Measurements from ENCODE around the gene ZNF846.
"Not testable (repeated sequence)": the region's sequence is repeated elsewhere in the genome, so short reads cannot be mapped to it uniquely, and the experiment has no call there.

ZNF846 gene

DNA sequence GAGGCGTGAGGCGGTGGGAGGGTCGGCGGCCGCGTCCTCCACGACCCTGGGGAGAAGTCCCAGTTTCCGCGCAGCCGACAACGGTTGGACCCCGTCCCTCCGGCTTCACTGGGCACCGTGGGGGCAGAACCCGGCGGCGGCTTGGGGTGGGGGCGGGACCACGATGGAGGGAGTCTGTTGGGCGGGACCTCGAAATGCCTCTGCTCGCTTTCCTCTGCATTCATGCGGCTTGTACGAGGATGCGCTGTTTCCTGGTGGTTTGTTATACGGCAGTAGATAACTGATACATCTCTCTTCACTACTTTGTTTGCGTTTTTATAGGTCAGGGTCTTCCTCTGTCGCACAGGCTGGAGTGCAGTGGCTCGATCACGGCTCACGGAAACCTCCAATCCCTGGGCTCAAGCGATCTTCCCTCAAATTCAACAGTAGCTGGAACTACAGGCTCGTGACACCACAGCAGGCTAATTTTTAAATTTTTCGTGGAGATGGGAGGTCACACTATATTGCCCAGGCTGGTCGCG is 24.6 kb upstream of the ZNF846 start:
- H3K36me3 ChIP-seq (ENCODE audit: control insufficient read depth in 5 of 5, insufficient read depth in 5 of 5, low read length in 5 of 5) = no peaks in the 10 kb centered on the region
- peak overlapping the region; percentile 29 to 83 (median 78) for H3K4me3 ChIP-seq (ENCODE audit: low read depth in 1 of 5, low read length in 5 of 5)
- H3K9me3 ChIP-seq (ENCODE audit: control insufficient read depth in 5 of 5, low read length in 5 of 5) = no peaks in the 10 kb centered on the region
- H3K27ac ChIP-seq (ENCODE audit: low read depth, low read length) = peak overlapping the region; percentile 74
- no peaks in the 10 kb centered on the region for H3K27me3 ChIP-seq (ENCODE audit: control insufficient read depth in 5 of 5, insufficient read depth in 4 of 5, low read length in 5 of 5)
- H3K4me1 ChIP-seq (ENCODE audit: control insufficient read depth in 5 of 5, insufficient read depth in 5 of 5, low read length in 5 of 5) = peaks cover 0 to 15% (median 5%) of the 10 kb centered on the region in 5 donors
- peak overlapping the region in 3 of 5 donors; percentile 70 to 76 (median 71) for H3K9ac ChIP-seq (ENCODE audit: low read length in 5 of 5)

DNA sequence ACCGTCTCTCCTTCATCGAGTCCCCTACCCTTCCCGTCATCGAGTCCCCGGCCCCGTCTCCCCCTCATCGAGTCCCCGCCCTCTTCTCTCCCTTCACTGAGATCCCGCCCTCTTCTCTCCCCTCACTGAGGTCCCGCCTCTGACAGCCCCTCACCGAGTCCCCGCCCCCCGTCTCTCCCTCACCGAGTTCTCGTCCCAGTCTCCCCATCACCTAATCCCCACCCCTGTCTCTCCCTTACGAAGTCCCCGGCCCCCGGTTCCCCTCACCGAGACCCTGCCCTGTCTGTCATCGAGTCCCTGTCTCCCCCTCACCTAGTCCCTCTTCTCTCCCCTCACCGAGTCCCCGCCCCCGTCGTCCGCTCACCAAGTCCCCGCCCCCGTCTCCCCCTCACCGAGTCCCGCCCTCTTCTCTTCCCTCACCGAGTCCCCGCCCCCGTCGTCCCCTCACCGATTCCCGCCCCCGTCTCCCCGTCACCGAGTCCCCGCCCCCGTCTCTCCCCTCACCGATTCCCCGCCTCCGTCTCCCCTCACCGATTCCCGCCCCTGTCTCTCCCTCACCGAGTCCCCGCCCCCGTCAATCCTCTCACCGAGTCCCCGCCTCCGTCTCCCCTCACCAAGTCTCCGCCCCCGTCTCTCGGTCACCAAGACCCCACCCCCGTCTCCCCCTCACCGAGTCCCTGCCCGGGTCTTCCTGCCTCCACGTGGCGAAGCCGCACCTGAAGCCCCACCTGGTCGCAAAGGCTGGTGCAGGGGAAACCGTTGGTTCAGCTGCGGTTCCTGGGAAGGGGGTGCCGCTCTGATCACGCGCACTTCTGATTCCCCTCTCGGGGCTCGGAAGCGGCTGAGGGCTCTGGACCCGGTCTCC is 23.9 kb upstream of the ZNF846 start:
- H3K9ac ChIP-seq (ENCODE audit: low read length in 5 of 5) = peak overlapping the region in 3 of 5 donors; percentile 70 to 76 (median 71)
- H3K4me1 ChIP-seq (ENCODE audit: control insufficient read depth in 5 of 5, insufficient read depth in 5 of 5, low read length in 5 of 5) = peaks cover 0 to 15% (median 5%) of the 10 kb centered on the region in 5 donors
- no peaks in the 10 kb centered on the region for H3K36me3 ChIP-seq (ENCODE audit: control insufficient read depth in 5 of 5, insufficient read depth in 5 of 5, low read length in 5 of 5)
- no peaks in the 10 kb centered on the region for H3K27me3 ChIP-seq (ENCODE audit: control insufficient read depth in 5 of 5, insufficient read depth in 4 of 5, low read length in 5 of 5)
- H3K4me3 ChIP-seq (ENCODE audit: low read depth in 1 of 5, low read length in 5 of 5) = peak overlapping the region; percentile 66 to 83 (median 78)
- no peaks in the 10 kb centered on the region for H3K9me3 ChIP-seq (ENCODE audit: control insufficient read depth in 5 of 5, low read length in 5 of 5)
- peak overlapping the region; percentile 74 for H3K27ac ChIP-seq (ENCODE audit: low read depth, low read length)

DNA sequence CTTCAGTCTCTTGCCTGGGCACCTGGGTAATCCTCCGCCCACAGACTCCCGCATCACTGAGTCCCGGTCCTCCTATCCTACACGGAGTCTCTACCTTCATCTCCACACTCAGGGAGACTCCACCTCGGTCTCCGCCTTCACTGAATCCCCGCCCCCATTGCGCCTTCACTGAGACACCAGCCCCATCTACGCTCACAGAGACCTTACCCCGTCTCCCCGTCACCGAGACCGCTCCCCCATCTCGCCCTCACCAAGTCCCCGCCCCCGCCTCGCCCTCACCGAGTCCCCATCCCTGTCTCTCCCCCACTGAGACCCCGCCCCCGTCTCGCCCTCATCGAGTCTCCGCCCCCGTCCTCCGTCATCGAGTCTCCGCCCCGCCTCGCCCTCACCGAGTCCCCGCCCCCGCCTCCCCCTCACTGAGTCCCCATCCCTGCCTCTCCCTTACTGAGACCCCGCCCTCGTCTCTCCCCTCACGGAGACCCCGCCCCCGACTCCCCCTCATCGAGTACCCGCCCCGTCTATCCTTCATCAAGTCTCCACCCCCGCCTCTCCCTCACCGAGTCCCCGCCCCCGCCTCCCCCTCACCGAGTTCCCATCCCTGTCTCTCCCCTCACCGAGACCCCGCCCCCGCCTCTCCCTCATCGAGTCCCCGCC is 23.1 kb upstream of the ZNF846 start:
- Histone ChIP-seq H3K27me3 (ENCODE audit: control insufficient read depth in 5 of 5, insufficient read depth in 4 of 5, low read length in 5 of 5) (no peaks in the 10 kb centered on the region), H3K4me3 (ENCODE audit: low read depth in 1 of 5, low read length in 5 of 5) (peak overlapping the region; percentile 64 to 78 (median 75)), H3K9ac (ENCODE audit: low read length in 5 of 5) (no peak overlapping the region), H3K4me1 (ENCODE audit: control insufficient read depth in 5 of 5, insufficient read depth in 5 of 5, low read length in 5 of 5) (peaks cover 0 to 17% (median 5%) of the 10 kb centered on the region in 5 donors), H3K9me3 (ENCODE audit: control insufficient read depth in 5 of 5, low read length in 5 of 5) (no peaks in the 10 kb centered on the region), H3K36me3 (ENCODE audit: control insufficient read depth in 5 of 5, insufficient read depth in 5 of 5, low read length in 5 of 5) (no peaks in the 10 kb centered on the region), H3K27ac (ENCODE audit: low read depth, low read length) (peak overlapping the region; percentile 60)

DNA sequence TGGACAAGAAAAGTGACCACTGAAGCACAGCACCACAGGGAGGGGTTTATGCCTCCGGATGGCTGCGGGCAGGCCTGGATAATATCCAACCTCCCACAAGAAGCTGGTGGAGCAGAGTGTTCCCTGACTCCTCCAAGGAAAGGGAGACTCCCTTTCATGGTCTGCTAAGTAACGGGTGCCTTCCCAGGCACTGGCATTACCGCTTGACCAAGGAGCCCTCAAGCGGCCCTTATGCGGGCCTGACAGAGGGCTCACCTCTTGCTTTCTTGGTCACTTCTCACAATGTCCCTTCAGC is 22.5 kb upstream of the ZNF846 start:
- peaks cover 0 to 22% (median 12%) of the 10 kb centered on the region in 5 donors for H3K4me1 ChIP-seq (ENCODE audit: control insufficient read depth in 5 of 5, insufficient read depth in 5 of 5, low read length in 5 of 5)
- not testable (repeated sequence) for H3K4me3 ChIP-seq (ENCODE audit: low read depth in 1 of 5, low read length in 5 of 5); H3K27me3 ChIP-seq (ENCODE audit: control insufficient read depth in 5 of 5, insufficient read depth in 4 of 5, low read length in 5 of 5); H3K36me3 ChIP-seq (ENCODE audit: control insufficient read depth in 5 of 5, insufficient read depth in 5 of 5, low read length in 5 of 5); H3K9me3 ChIP-seq (ENCODE audit: control insufficient read depth in 5 of 5, low read length in 5 of 5); H3K9ac ChIP-seq (ENCODE audit: low read length in 5 of 5)
- H3K27ac ChIP-seq (ENCODE audit: low read depth, low read length) = peak overlapping the region; percentile 23

DNA sequence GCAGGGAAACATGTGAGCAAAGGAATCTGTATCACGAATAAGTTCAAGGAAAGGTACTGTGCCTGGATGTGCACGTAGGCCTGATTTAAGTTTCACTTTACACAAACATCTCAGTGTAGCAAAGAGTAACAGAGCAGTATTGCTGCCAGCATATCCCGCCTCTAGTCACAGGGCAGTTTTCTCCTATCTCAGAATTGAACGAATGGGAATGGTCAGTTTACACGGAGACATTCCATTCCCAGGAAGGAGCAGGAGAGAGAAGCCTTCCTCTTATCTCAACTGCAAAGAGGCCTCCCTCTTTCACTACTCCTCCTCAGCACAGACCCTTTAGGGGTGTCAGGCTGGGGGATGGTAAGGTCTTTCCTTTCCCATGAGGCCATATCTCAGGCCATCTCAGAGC is 21.0 kb upstream of the ZNF846 start:
- H3K27ac ChIP-seq (ENCODE audit: low read depth, low read length); H3K9me3 ChIP-seq (ENCODE audit: control insufficient read depth in 5 of 5, low read length in 5 of 5); H3K9ac ChIP-seq (ENCODE audit: low read length in 5 of 5): not testable (repeated sequence)

DNA sequence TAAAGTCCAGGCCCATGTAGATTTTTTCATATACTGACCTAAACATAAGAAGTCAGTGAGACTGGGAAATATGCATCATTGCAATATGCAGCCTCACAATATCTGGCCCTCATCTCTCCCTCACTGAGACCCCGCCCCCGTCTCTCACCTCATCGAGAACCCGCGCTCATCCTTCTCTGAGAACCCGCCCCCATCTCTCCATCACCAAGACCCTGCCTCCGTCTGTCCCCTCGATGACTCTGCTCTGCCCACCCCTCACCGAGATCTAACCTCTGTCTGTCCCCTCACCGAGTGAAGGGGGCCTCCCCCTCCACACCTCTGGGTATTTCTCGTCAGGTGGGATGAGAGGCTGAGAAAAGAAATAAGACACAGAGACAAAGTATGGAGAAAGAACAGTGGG is 20.5 kb upstream of the ZNF846 start:
- H3K9ac ChIP-seq (ENCODE audit: low read length in 5 of 5) = no peak overlapping the region
- no peaks in the 10 kb centered on the region for H3K27me3 ChIP-seq (ENCODE audit: control insufficient read depth in 5 of 5, insufficient read depth in 4 of 5, low read length in 5 of 5)
- no peak overlapping the region for H3K27ac ChIP-seq (ENCODE audit: low read depth, low read length)
- peaks cover 0 to 30% (median 24%) of the 10 kb centered on the region in 5 donors for H3K4me1 ChIP-seq (ENCODE audit: control insufficient read depth in 5 of 5, insufficient read depth in 5 of 5, low read length in 5 of 5)
- no peaks in the 10 kb centered on the region for H3K36me3 ChIP-seq (ENCODE audit: control insufficient read depth in 5 of 5, insufficient read depth in 5 of 5, low read length in 5 of 5)
- H3K4me3 ChIP-seq (ENCODE audit: low read depth in 1 of 5, low read length in 5 of 5) = no peak overlapping the region
- H3K9me3 ChIP-seq (ENCODE audit: control insufficient read depth in 5 of 5, low read length in 5 of 5) = no peaks in the 10 kb centered on the region

More for the DNA sequence above, 21.0 kb upstream of the ZNF846 start:
- H3K27me3 ChIP-seq (ENCODE audit: control insufficient read depth in 5 of 5, insufficient read depth in 4 of 5, low read length in 5 of 5); H3K4me3 ChIP-seq (ENCODE audit: low read depth in 1 of 5, low read length in 5 of 5); H3K36me3 ChIP-seq (ENCODE audit: control insufficient read depth in 5 of 5, insufficient read depth in 5 of 5, low read length in 5 of 5): not testable (repeated sequence)
- peaks cover 0 to 28% (median 22%) of the 10 kb centered on the region in 5 donors for H3K4me1 ChIP-seq (ENCODE audit: control insufficient read depth in 5 of 5, insufficient read depth in 5 of 5, low read length in 5 of 5)

DNA sequence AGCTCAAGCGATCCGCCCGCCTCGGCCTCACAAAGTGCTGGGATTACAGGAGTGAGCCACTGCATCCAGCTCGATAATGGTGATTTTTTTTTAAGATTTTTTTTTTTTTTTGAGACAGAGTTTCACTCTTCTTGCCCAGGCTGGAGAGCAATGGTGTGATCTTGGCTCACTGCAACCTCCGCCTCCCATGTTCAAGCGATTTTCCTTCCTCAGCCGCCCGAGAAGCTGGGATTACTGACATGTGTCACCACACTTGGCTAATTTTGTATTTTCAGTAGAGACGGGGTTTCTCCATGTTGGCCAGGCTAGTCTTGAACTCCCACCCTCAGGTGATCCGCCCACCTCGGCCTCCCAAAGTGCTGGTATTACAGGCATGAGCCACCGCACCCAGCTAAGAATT is 20.1 kb upstream of the ZNF846 start:
- not testable (repeated sequence) for H3K4me3 ChIP-seq (ENCODE audit: low read depth in 1 of 5, low read length in 5 of 5); H3K36me3 ChIP-seq (ENCODE audit: control insufficient read depth in 5 of 5, insufficient read depth in 5 of 5, low read length in 5 of 5); H3K27ac ChIP-seq (ENCODE audit: low read depth, low read length); H3K27me3 ChIP-seq (ENCODE audit: control insufficient read depth in 5 of 5, insufficient read depth in 4 of 5, low read length in 5 of 5); H3K9me3 ChIP-seq (ENCODE audit: control insufficient read depth in 5 of 5, low read length in 5 of 5); H3K9ac ChIP-seq (ENCODE audit: low read length in 5 of 5)
- H3K4me1 ChIP-seq (ENCODE audit: control insufficient read depth in 5 of 5, insufficient read depth in 5 of 5, low read length in 5 of 5) = peaks cover 0 to 30% (median 24%) of the 10 kb centered on the region in 5 donors

DNA sequence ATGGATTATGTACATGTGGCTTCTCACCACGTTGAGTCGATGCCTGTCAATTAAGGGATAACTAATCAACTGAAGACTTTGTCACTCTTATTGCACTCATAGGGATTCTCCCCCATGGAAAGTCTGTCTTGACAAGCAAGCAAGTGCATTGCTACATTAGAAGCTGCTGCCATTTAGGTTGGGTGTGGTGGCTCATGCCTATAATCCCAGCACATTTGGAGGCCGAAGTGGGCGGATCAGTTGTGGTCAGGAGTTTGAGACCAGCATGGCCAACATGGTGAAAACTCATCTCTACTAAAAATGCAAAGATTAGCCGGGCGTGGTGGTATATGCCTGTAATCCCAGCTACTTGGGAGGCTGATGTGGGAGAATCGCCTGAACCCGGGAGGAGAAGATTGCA is 18.3 kb upstream of the ZNF846 start:
- H3K27ac ChIP-seq (ENCODE audit: low read depth, low read length) = no peak overlapping the region
- H3K4me1 ChIP-seq (ENCODE audit: control insufficient read depth in 5 of 5, insufficient read depth in 5 of 5, low read length in 5 of 5) = peaks cover 0 to 24% (median 19%) of the 10 kb centered on the region in 5 donors
- H3K36me3 ChIP-seq (ENCODE audit: control insufficient read depth in 5 of 5, insufficient read depth in 5 of 5, low read length in 5 of 5) = no peaks in the 10 kb centered on the region
- no peak overlapping the region for H3K4me3 ChIP-seq (ENCODE audit: low read depth in 1 of 5, low read length in 5 of 5)
- no peaks in the 10 kb centered on the region for H3K27me3 ChIP-seq (ENCODE audit: control insufficient read depth in 5 of 5, insufficient read depth in 4 of 5, low read length in 5 of 5)
- H3K9ac ChIP-seq (ENCODE audit: low read length in 5 of 5) = no peak overlapping the region
- no peaks in the 10 kb centered on the region for H3K9me3 ChIP-seq (ENCODE audit: control insufficient read depth in 5 of 5, low read length in 5 of 5)

DNA sequence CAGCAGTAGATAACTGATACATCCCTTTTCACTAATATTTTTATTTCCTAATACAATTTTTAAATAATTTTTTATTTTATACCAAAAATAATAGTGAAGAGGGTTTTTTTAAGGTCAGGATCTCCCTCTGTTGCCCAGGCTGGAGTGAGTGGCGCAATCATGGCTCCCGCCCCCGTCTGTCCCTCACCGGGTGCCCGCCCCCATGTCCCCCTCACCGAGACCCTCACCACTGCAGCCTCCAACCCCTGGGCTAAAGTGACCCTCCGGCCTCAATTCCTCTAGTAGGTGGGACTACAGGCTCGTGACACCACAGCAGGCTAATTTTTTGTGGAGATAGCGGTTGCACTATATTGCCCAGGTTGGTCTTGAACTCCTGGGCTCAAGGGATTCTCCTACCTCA is 17.8 kb upstream of the ZNF846 start:
- Histone ChIP-seq H3K4me3 (ENCODE audit: low read depth in 1 of 5, low read length in 5 of 5) (peak overlapping the region in 4 of 5 donors; percentile 74 to 84 (median 76)), H3K4me1 (ENCODE audit: control insufficient read depth in 5 of 5, insufficient read depth in 5 of 5, low read length in 5 of 5) (peaks cover 0 to 22% (median 16%) of the 10 kb centered on the region in 5 donors), H3K27ac (ENCODE audit: low read depth, low read length) (no peak overlapping the region), H3K9ac (ENCODE audit: low read length in 5 of 5) (peak overlapping the region in 1 of 5 donors; percentile 76), H3K27me3 (ENCODE audit: control insufficient read depth in 5 of 5, insufficient read depth in 4 of 5, low read length in 5 of 5) (no peaks in the 10 kb centered on the region), H3K36me3 (ENCODE audit: control insufficient read depth in 5 of 5, insufficient read depth in 5 of 5, low read length in 5 of 5) (no peaks in the 10 kb centered on the region), H3K9me3 (ENCODE audit: control insufficient read depth in 5 of 5, low read length in 5 of 5) (no peaks in the 10 kb centered on the region)

Data from subcutaneous abdominal adipose tissue (tissue), 5 donors.